WTC11 (cell line): Measurements from ENCODE around the gene TMA7B.

Source experiments
- TF ChIP-seq, protein P1 (sequence below): fragments of 200-600 bp; IDR thresholded peaks from 2 replicates; pipeline ENCODE4 v1.8.0; 2022; ENCODE audit warnings: antibody characterized with exemption
- TF ChIP-seq, protein P2 (sequence below): sonication (generic); formaldehyde crosslinking; IDR thresholded peaks from 2 replicates; pipeline ENCODE4 v1.8.1; 2023; ENCODE audit warnings: mild to moderate bottlenecking, missing genetic modification reagents, moderate library complexity

GRCh38 chr22:39926753-39927152 is 33.4 kb upstream of the TMA7B start:
- TF ChIP-seq, protein P1, sequence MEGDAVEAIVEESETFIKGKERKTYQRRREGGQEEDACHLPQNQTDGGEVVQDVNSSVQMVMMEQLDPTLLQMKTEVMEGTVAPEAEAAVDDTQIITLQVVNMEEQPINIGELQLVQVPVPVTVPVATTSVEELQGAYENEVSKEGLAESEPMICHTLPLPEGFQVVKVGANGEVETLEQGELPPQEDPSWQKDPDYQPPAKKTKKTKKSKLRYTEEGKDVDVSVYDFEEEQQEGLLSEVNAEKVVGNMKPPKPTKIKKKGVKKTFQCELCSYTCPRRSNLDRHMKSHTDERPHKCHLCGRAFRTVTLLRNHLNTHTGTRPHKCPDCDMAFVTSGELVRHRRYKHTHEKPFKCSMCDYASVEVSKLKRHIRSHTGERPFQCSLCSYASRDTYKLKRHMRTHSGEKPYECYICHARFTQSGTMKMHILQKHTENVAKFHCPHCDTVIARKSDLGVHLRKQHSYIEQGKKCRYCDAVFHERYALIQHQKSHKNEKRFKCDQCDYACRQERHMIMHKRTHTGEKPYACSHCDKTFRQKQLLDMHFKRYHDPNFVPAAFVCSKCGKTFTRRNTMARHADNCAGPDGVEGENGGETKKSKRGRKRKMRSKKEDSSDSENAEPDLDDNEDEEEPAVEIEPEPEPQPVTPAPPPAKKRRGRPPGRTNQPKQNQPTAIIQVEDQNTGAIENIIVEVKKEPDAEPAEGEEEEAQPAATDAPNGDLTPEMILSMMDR = no peak
- TF ChIP-seq, protein P2, sequence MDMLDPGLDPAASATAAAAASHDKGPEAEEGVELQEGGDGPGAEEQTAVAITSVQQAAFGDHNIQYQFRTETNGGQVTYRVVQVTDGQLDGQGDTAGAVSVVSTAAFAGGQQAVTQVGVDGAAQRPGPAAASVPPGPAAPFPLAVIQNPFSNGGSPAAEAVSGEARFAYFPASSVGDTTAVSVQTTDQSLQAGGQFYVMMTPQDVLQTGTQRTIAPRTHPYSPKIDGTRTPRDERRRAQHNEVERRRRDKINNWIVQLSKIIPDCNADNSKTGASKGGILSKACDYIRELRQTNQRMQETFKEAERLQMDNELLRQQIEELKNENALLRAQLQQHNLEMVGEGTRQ (CRISPR knock-in tag) = no peak
